Panc1 (cell line): Measurements from ENCODE around the gene GRIP1. TPM values are rescaled to one million over a fixed set of nuclear protein-coding genes. Genes with fewer than 3 reads are reported as not detected.

Source experiments
- ATAC-seq: fragments of 200-7000 bp; cut with Tn5 transposase; 2 replicates; pipeline ENCODE4 v1.9.1; 2020; ENCODE audit warnings: mild to moderate bottlenecking, moderate library complexity
- BruUV-seq: library from RNA; stranded (reverse); fragments of 400-500 nt; replicated peaks from 2 replicates; lab custom pipeline; 2021; lab: Mats Ljungman, UMichigan
- CTCF ChIA-PET: fragments of 300-600 bp; sonication (Branson Sonifier 250); formaldehyde crosslinking; loops from one replicate; lab custom pipeline; 2022; ENCODE audit warnings: antibody characterized with exemption; lab: Charles Lee
- POLR2A ChIA-PET: fragments of 300-600 bp; sonication (Branson Sonifier 250); formaldehyde crosslinking; loops from one replicate; lab custom pipeline; 2022; ENCODE audit warnings: antibody characterized with exemption; lab: Charles Lee
- DNase-seq: peaks from one replicate; pipeline ENCODE4 v3.0.0-alpha.2; 2010; ENCODE audit warnings: low read depth, low spot score
- H3K27ac ChIP-seq: 2 replicates; pipeline ENCODE4 v1.5.1; 2011; ENCODE audit warnings: mild to moderate bottlenecking, low read length, inconsistent platforms
- H3K27me3 ChIP-seq: fragments of 200-500 bp; sonication (Bioruptor generic); 2 replicates; pipeline ENCODE4 v1.6.0; 2014; ENCODE audit warnings: low read length, inconsistent platforms; ENCODE audit not compliant: control insufficient read depth, insufficient read depth
- H3K36me3 ChIP-seq: fragments of 200-500 bp; sonication (Bioruptor generic); 2 replicates; pipeline ENCODE4 v1.5.1; 2014; ENCODE audit warnings: inconsistent platforms, mild to moderate bottlenecking, low read length, moderate library complexity; ENCODE audit not compliant: control insufficient read depth, insufficient read depth
- H3K4me1 ChIP-seq: 2 replicates; pipeline ENCODE4 v1.5.1; 2011; ENCODE audit warnings: inconsistent platforms, mild to moderate bottlenecking, low read length, moderate library complexity; ENCODE audit not compliant: control insufficient read depth, insufficient read depth
- H3K4me3 ChIP-seq, 2 experiments: 2 replicates each; pipeline ENCODE4 v1.5.1; 2011 to 2012; ENCODE audit warnings: low read depth in 2 of 2, low read length in 2 of 2, mild to moderate bottlenecking in 2 of 2, inconsistent platforms in 1 of 2, moderate library complexity in 1 of 2
- H3K9me3 ChIP-seq: fragments of 200-500 bp; sonication (Bioruptor generic); 2 replicates; pipeline ENCODE4 v1.5.1; 2014; ENCODE audit warnings: low read depth, mild to moderate bottlenecking, inconsistent platforms, low read length, moderate library complexity; ENCODE audit not compliant: control insufficient read depth, insufficient read depth
- POLR2AphosphoS5 ChIP-seq: IDR thresholded peaks from 2 replicates; pipeline ENCODE4 v1.6.1; 2012; ENCODE audit warnings: mild to moderate bottlenecking, low read depth, low read length, moderate library complexity
- REST ChIP-seq, 2 experiments: IDR thresholded peaks; 2 replicates each; pipeline ENCODE4 v1.6.1; 2011 to 2012; ENCODE audit warnings: low read depth in 2 of 2, control low read depth in 1 of 2, low read length in 1 of 2, mild to moderate bottlenecking in 1 of 2, moderate library complexity in 1 of 2; ENCODE audit not compliant: insufficient read depth in 1 of 2
- SIN3A ChIP-seq: IDR thresholded peaks from 2 replicates; pipeline ENCODE4 v1.6.1; 2012; ENCODE audit warnings: low read depth, mild to moderate bottlenecking, low read length, moderate library complexity, borderline replicate concordance; ENCODE audit not compliant: insufficient read depth
- TCF7L2 ChIP-seq: IDR thresholded peaks from 2 replicates; pipeline ENCODE4 v1.6.1; 2011; ENCODE audit warnings: mild to moderate bottlenecking, low read depth, low read length, inconsistent platforms
- in situ Hi-C: cut with HindIII; loops from 2 replicates; pipeline ENCODE4 v1.10.0; 2016; ENCODE audit warnings: low sequenced_read_pairs, low pct_unique_long_range_greater_than_20kb
- intact Hi-C: fragments of 100-400 bp; cut with micrococcal nuclease; formaldehyde crosslinking; loops from one replicate; pipeline ENCODE4 v1.10.0; 2022; ENCODE audit not compliant: unreplicated experiment
- total RNA-seq: library from RNA; stranded (reverse); gene quantifications from one replicate; pipeline ENCODE4 v1.2.1, GENCODE V29; 2021; ENCODE audit not compliant: unreplicated experiment
- TF ChIP-seq, protein P1 (sequence below): fragments of 450-650 bp; IDR thresholded peaks from 2 replicates; pipeline ENCODE4 v1.5.1; 2017; ENCODE audit warnings: mild to moderate bottlenecking

Gene GRIP1
- total RNA-seq, 1 experiment from 2014 or later, result 9.2 TPM

DNA sequence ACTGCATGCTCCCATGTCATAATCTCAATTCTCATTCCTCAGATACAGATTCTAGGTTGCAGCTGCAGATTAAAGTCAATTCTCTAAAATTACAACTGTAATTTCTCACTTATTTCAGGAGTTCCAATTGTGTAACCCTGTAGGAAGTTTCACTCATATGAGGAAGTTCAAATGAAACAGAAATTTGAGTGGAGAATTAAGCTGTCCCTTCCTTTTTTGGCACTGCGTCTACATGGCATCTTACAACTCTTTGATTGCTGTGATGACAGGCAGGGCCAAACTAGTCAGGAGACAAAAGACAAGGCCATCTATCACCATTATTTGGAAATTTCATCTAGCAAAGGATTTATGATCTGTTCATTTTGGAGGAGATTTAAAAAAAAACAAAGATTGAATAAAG lies 13.3 kb upstream of the GRIP1 start:
- ATAC-seq (no peak), DNase-seq (no peak)
- no peaks in the 10 kb centered on the region for H3K36me3 ChIP-seq
- no TSS peak for BruUV-seq
- H3K9me3 ChIP-seq, result no peaks in the 10 kb centered on the region
- intact Hi-C loops (loop anchor here (5.0 kb wide), 4 partner anchors 170 to 545 kb away; no protein-coding TSS in a partner anchor), in situ Hi-C loops (no loop called here)
- H3K4me1 ChIP-seq, result no peaks in the 10 kb centered on the region
- peaks cover 6% of the 10 kb centered on the region for H3K27me3 ChIP-seq
- ChIA-PET POLR2A (no interaction called here), CTCF (no interaction called here)
- no peak overlapping the region for H3K4me3 ChIP-seq
- TF ChIP-seq, protein P1, sequence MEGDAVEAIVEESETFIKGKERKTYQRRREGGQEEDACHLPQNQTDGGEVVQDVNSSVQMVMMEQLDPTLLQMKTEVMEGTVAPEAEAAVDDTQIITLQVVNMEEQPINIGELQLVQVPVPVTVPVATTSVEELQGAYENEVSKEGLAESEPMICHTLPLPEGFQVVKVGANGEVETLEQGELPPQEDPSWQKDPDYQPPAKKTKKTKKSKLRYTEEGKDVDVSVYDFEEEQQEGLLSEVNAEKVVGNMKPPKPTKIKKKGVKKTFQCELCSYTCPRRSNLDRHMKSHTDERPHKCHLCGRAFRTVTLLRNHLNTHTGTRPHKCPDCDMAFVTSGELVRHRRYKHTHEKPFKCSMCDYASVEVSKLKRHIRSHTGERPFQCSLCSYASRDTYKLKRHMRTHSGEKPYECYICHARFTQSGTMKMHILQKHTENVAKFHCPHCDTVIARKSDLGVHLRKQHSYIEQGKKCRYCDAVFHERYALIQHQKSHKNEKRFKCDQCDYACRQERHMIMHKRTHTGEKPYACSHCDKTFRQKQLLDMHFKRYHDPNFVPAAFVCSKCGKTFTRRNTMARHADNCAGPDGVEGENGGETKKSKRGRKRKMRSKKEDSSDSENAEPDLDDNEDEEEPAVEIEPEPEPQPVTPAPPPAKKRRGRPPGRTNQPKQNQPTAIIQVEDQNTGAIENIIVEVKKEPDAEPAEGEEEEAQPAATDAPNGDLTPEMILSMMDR, result no peak
- TF ChIP-seq SIN3A (no peak), POLR2AphosphoS5 (no peak), TCF7L2 (no peak), REST (IDR thresholded peaks at IDR 0.05; ENCODE audit: insufficient read depth in 1 of 2, low read depth in 2 of 2, low read length in 1 of 2) (no peak)
- no peak overlapping the region for H3K27ac ChIP-seq

- no peak overlapping the region for H3K4me3 ChIP-seq
- no peaks in the 10 kb centered on the region for H3K9me3 ChIP-seq
- TF ChIP-seq SIN3A (no peak), REST (IDR thresholded peaks at IDR 0.05; ENCODE audit: insufficient read depth in 1 of 2, low read depth in 2 of 2, low read length in 1 of 2) (no peak), TCF7L2 (no peak), POLR2AphosphoS5 (no peak)
- TF ChIP-seq, protein P1, result peak; percentile 71
- DNase-seq (peak; percentile 35), ATAC-seq (peak; percentile 95)
- intact Hi-C loops (no loop called here), in situ Hi-C loops (no loop called here)
- H3K4me1 ChIP-seq, result no peaks in the 10 kb centered on the region
- no peak overlapping the region for H3K27ac ChIP-seq
- POLR2A ChIA-PET, result interaction anchor here (0.5 kb wide), 1 partner anchor 580 kb away, joined by 3 read pairs; the partner anchor contains the start of gene CAND1
- no TSS peak for BruUV-seq
- peaks cover 2% of the 10 kb centered on the region for H3K27me3 ChIP-seq
- H3K36me3 ChIP-seq, result no peaks in the 10 kb centered on the region
- CTCF ChIA-PET, result no interaction called here
Measured at GRCh38 chr12:66688846-66689439, 10.1 kb upstream of the GRIP1 start.
